Lower lobe of right lung (tissue), 2 donors: ENCODE measurements around the gene OLFM1. TPM values are rescaled to one million over a fixed set of nuclear protein-coding genes. Genes with fewer than 3 reads are reported as not detected.

Experiments used
- ATAC-seq, 2 donors: fragments of 200-7000 bp; cut with Tn5 transposase; one replicate each; pipeline ENCODE4 v1.9.1; 2020 to 2022; ENCODE audit warnings: mild to moderate bottlenecking in 2 of 2, moderate library complexity in 2 of 2
- DNase-seq: peaks from one replicate; pipeline ENCODE4 v3.0.0-alpha.2; 2020
- H3K27ac ChIP-seq: fragments of 200-600 bp; one replicate; pipeline ENCODE4 v1.8.0; 2022
- H3K27me3 ChIP-seq: fragments of 200-600 bp; one replicate; pipeline ENCODE4 v1.8.0; 2022; ENCODE audit warnings: low read depth
- H3K36me3 ChIP-seq: fragments of 200-600 bp; one replicate; pipeline ENCODE4 v1.8.0; 2022; ENCODE audit warnings: mild to moderate bottlenecking
- H3K4me1 ChIP-seq: fragments of 200-600 bp; one replicate; pipeline ENCODE4 v1.8.0; 2022
- H3K4me3 ChIP-seq: fragments of 200-600 bp; one replicate; pipeline ENCODE4 v1.8.0; 2022; ENCODE audit warnings: mild to moderate bottlenecking
- H3K9me3 ChIP-seq: fragments of 200-600 bp; one replicate; pipeline ENCODE4 v1.8.0; 2022
- CTCF ChIP-seq: fragments of 200-600 bp; IDR thresholded peaks from one replicate; pipeline ENCODE4 v1.8.0; 2022; ENCODE audit warnings: antibody characterized with exemption, mild to moderate bottlenecking
- intact Hi-C: fragments of 100-400 bp; cut with DNase I; formaldehyde crosslinking; loops from one replicate; pipeline ENCODE4 v1.11.0; 2022
- total RNA-seq: library from RNA; stranded (reverse); fragmentation: NEBNext Ultra II Directional; extraction: Animal tissue kit (Norgen Biotek cat#: 25700); gene quantifications from one replicate; pipeline ENCODE4 v1.2.1, GENCODE V29; 2021
- donor health status: DM: no; HTN: yes; CAD: no; lungs with severe emphysema.

Gene OLFM1
- total RNA-seq, 1 donor from 2014 or later, result 24.1 TPM

- Histone ChIP-seq H3K27ac (no peak overlapping the region), H3K36me3 (no peaks in the 10 kb centered on the region), H3K4me1 (peaks cover 23% of the 10 kb centered on the region), H3K4me3 (no peak overlapping the region), H3K27me3 (peaks cover 27% of the 10 kb centered on the region), H3K9me3 (no peaks in the 10 kb centered on the region)
- no peak for TF ChIP-seq CTCF
- no peak for ATAC-seq
- intact Hi-C loops, result no loop called here
- peak; percentile 28 for DNase-seq
These were observed 4.1 kb upstream of the OLFM1 start for GRCh38 chr9:135083241-135083810.

- intact Hi-C loops, result no loop called here
- H3K4me3 ChIP-seq, result no peak overlapping the region
- TF ChIP-seq CTCF, result no peak
- H3K27me3 ChIP-seq, result peaks cover 32% of the 10 kb centered on the region
- no peaks in the 10 kb centered on the region for H3K9me3 ChIP-seq
- ATAC-seq (no peak), DNase-seq (peak; percentile 48)
- H3K27ac ChIP-seq, result no peak overlapping the region
- H3K36me3 ChIP-seq, result no peaks in the 10 kb centered on the region
- H3K4me1 ChIP-seq, result peaks cover 28% of the 10 kb centered on the region
These were observed 3.6 kb upstream of the OLFM1 start for GRCh38 chr9:135083831-135084230.

- no peaks in the 10 kb centered on the region for H3K9me3 ChIP-seq
- H3K27me3 ChIP-seq, result peaks cover 36% of the 10 kb centered on the region
- intact Hi-C loops, result no loop called here
These were observed 3.2 kb upstream of the OLFM1 start for GRCh38 chr9:135084262-135084661.

GRCh38 chr9:135084881-135085760, 2.3 kb upstream of the OLFM1 start:
- peaks cover 29% of the 10 kb centered on the region for H3K4me1 ChIP-seq
- ATAC-seq (no peak), DNase-seq (peak; percentile 11)
- H3K4me3 ChIP-seq, result no peak overlapping the region
- no peaks in the 10 kb centered on the region for H3K36me3 ChIP-seq
- intact Hi-C loops, result no loop called here
- H3K27me3 ChIP-seq, result peaks cover 40% of the 10 kb centered on the region
- H3K9me3 ChIP-seq, result no peaks in the 10 kb centered on the region
- H3K27ac ChIP-seq, result no peak overlapping the region
- TF ChIP-seq CTCF, result no peak

More at GRCh38 chr9:135084262-135084661, 3.2 kb upstream of the OLFM1 start:
- Histone ChIP-seq H3K36me3 (no peaks in the 10 kb centered on the region), H3K27ac (no peak overlapping the region), H3K4me3 (no peak overlapping the region), H3K4me1 (peaks cover 29% of the 10 kb centered on the region)
- TF ChIP-seq CTCF, result no peak
- no peak for DNase-seq
- ATAC-seq, result no peak

GRCh38 chr9:135085830-135086546, 1.5 kb upstream of the OLFM1 start:
- intact Hi-C loops, result no loop called here
- H3K9me3 ChIP-seq, result no peaks in the 10 kb centered on the region
- peak; percentile 90 for DNase-seq
- H3K4me1 ChIP-seq, result peaks cover 29% of the 10 kb centered on the region
- peaks cover 44% of the 10 kb centered on the region for H3K27me3 ChIP-seq
- H3K4me3 ChIP-seq, result peak overlapping the region; percentile 34
- ATAC-seq, result peak; percentile 86 to 91
- H3K27ac ChIP-seq, result peak overlapping the region; percentile 56
- H3K36me3 ChIP-seq, result no peaks in the 10 kb centered on the region
- peak; percentile 90 for TF ChIP-seq CTCF
